Measurements from ENCODE around the gene HEG1.

Gene HEG1

GRCh38 chr3:125008766-125009165 is 47.0 kb downstream of the HEG1 start:
- no peak for DNase-seq

GRCh38 chr3:125006291-125006731 is 49.5 kb downstream of the HEG1 start:
- no peak for DNase-seq

GRCh38 chr3:125005676-125006075 is 50.1 kb downstream of the HEG1 start:
- DNase-seq = peak; percentile 34

GRCh38 chr3:125005222-125005621 is 50.6 kb downstream of the HEG1 start:
- DNase-seq = no peak

- DNase-seq = no peak
Observed at GRCh38 chr3:125003859-125004595, 51.8 kb downstream of the HEG1 start.

GRCh38 chr3:125003369-125003853 is 52.4 kb downstream of the HEG1 start:
- DNase-seq = no peak

GRCh38 chr3:125002414-125003368 is 53.1 kb downstream of the HEG1 start:
- DNase-seq = no peak

GRCh38 chr3:125001557-125002413 is 54.0 kb downstream of the HEG1 start:
- no peak for DNase-seq

GRCh38 chr3:125000661-125001060 is 55.1 kb downstream of the HEG1 start:
- DNase-seq = no peak

- DNase-seq = no peak
Observed at GRCh38 chr3:124999897-125000435, 55.8 kb downstream of the HEG1 start.

GRCh38 chr3:124999317-124999716 is 56.5 kb downstream of the HEG1 start:
- DNase-seq = no peak

- DNase-seq = no peak
Observed at GRCh38 chr3:124998247-124998630, 57.6 kb downstream of the HEG1 start.

- no peak for DNase-seq
Observed at GRCh38 chr3:124997303-124998246, 58.2 kb downstream of the HEG1 start.

- peak; percentile 38 for DNase-seq
Observed at GRCh38 chr3:124995460-124995994, 60.3 kb downstream of the HEG1 start.

GRCh38 chr3:124993466-124993865 is 62.3 kb downstream of the HEG1 start:
- DNase-seq = peak; percentile 46

- DNase-seq = no peak
Observed at GRCh38 chr3:124992041-124992440, 63.8 kb downstream of the HEG1 start.

GRCh38 chr3:124986192-124987143 is 69.3 kb downstream of the HEG1 start:
- peak; percentile 98 for DNase-seq

- DNase-seq = peak; percentile 91
Observed at GRCh38 chr3:124985349-124985748, 70.4 kb downstream of the HEG1 start.

- DNase-seq = no peak
Observed at GRCh38 chr3:124984754-124985153, 71.0 kb downstream of the HEG1 start.
